ENCODE results near the gene MNT. TPM values are rescaled to one million over a fixed set of nuclear protein-coding genes. Genes with fewer than 3 reads are reported as not detected.

The MNT gene
- total and polyA plus RNA-seq, 4 donors = 1.7 to 5.0 (median 2.6) TPM

- TF ChIP-seq, protein P1, sequence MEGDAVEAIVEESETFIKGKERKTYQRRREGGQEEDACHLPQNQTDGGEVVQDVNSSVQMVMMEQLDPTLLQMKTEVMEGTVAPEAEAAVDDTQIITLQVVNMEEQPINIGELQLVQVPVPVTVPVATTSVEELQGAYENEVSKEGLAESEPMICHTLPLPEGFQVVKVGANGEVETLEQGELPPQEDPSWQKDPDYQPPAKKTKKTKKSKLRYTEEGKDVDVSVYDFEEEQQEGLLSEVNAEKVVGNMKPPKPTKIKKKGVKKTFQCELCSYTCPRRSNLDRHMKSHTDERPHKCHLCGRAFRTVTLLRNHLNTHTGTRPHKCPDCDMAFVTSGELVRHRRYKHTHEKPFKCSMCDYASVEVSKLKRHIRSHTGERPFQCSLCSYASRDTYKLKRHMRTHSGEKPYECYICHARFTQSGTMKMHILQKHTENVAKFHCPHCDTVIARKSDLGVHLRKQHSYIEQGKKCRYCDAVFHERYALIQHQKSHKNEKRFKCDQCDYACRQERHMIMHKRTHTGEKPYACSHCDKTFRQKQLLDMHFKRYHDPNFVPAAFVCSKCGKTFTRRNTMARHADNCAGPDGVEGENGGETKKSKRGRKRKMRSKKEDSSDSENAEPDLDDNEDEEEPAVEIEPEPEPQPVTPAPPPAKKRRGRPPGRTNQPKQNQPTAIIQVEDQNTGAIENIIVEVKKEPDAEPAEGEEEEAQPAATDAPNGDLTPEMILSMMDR (IDR thresholded peaks at IDR 0.05; ENCODE audit: low read depth, low read length, missing input control) = no peak
- no peak for TF ChIP-seq RXRA (IDR thresholded peaks at IDR 0.05)
- no peak for TF ChIP-seq TAF1 (conservative IDR thresholded peaks at IDR 0.05)
- TF ChIP-seq SP1 (IDR thresholded peaks at IDR 0.05) = no peak
- no peak for TF ChIP-seq NR2F2 (IDR thresholded peaks at IDR 0.05)
Measured at GRCh38 chr17:2384439-2385127, 16.3 kb downstream of the MNT start (continued).

GRCh38 chr17:2383628-2384167, 17.2 kb downstream of the MNT start:
- Histone ChIP-seq H3K4me1 (ENCODE audit: control insufficient read depth in 4 of 4, insufficient read depth in 4 of 4, low read length in 3 of 4) (peaks cover 3 to 17% (median 12%) of the 10 kb centered on the region in 4 donors), H3K36me3 (ENCODE audit: control insufficient read depth in 4 of 4, insufficient read depth in 3 of 4, low read depth in 1 of 4, low read length in 3 of 4) (peaks cover 0 to 25% (median 5%) of the 10 kb centered on the region in 4 donors), H3K27me3 (ENCODE audit: control insufficient read depth in 4 of 4, insufficient read depth in 4 of 4, low read length in 3 of 4) (no peaks in the 10 kb centered on the region), H3K9me3 (ENCODE audit: control insufficient read depth in 4 of 4, low read length in 3 of 4) (no peaks in the 10 kb centered on the region), H3K9ac (ENCODE audit: low read depth in 1 of 2, low read length in 2 of 2) (no peak overlapping the region), H3K27ac (ENCODE audit: low read depth in 1 of 2, low read length in 2 of 2) (peak overlapping the region; percentile 62 to 74), H3K4me3 (ENCODE audit: low read depth in 1 of 3, low read length in 3 of 3) (no peak overlapping the region)
- 59% methylated on average over 11 of the region's 11 CpGs for WGBS
- TF ChIP-seq REST (IDR thresholded peaks at IDR 0.05) (no peak), ZBTB33 (IDR thresholded peaks at IDR 0.05) (no peak), FOXA1 (IDR thresholded peaks at IDR 0.05) (no peak), TAF1 (conservative IDR thresholded peaks at IDR 0.05) (no peak), RAD21 (IDR thresholded peaks at IDR 0.05) (no peak), HNF4G (IDR thresholded peaks at IDR 0.05) (no peak), YY1 (IDR thresholded peaks at IDR 0.05) (no peak), JUND (IDR thresholded peaks at IDR 0.05) (no peak), RXRA (IDR thresholded peaks at IDR 0.05) (no peak), FOXA2 (IDR thresholded peaks at IDR 0.05) (no peak), HNF4A (conservative IDR thresholded peaks at IDR 0.05) (peak; percentile 80 to 81), MAX (IDR thresholded peaks at IDR 0.05) (no peak), SP1 (IDR thresholded peaks at IDR 0.05) (peak; percentile 39), GABPA (IDR thresholded peaks at IDR 0.05 in 1 of 2, conservative IDR thresholded peaks at IDR 0.05 in 1 of 2) (no peak)
- TF ChIP-seq, protein P1 (IDR thresholded peaks at IDR 0.05; ENCODE audit: low read depth, low read length, missing input control) = no peak
- no peak for DNase-seq (ENCODE audit: low spot score)

Measured in liver (tissue), 9 donors.